Gastrocnemius medialis (tissue), 4 donors: ENCODE results near the gene SH2D3A.

Experiments used
- CTCF ChIP-seq, 5 experiments: fragments of 450-650 bp in 3 of 5; fragments of 200-600 bp in 2 of 5; sonication (generic) in 2 of 5; IDR thresholded peaks in 4 of 5; conservative IDR thresholded peaks in 1 of 5; 1 replicate in 4 of 5; 2 replicates in 1 of 5; pipeline ENCODE4 v1.5.1; 2016 to 2019; ENCODE audit warnings: antibody characterized with exemption in 5 of 5, mild to moderate bottlenecking in 3 of 5, moderate library complexity in 3 of 5
- POLR2A ChIP-seq, 2 donors: fragments of 450-650 bp; IDR thresholded peaks; one replicate each; pipeline ENCODE4 v1.6.1; 2017; ENCODE audit warnings: antibody characterized with exemption in 2 of 2, mild to moderate bottlenecking in 2 of 2, moderate library complexity in 2 of 2

GRCh38 chr19:6772866-6773322, 5.7 kb upstream of the SH2D3A start:
- no peak for TF ChIP-seq CTCF (IDR thresholded peaks at IDR 0.05 in 4 of 5, conservative IDR thresholded peaks at IDR 0.05 in 1 of 5)
- no peak for TF ChIP-seq POLR2A (IDR thresholded peaks at IDR 0.05)
